GM19324 (cell line): ENCODE data around the gene SYNGR1.
"Not testable (repeated sequence)": the region's sequence is repeated elsewhere in the genome, so short reads cannot be mapped to it uniquely, and the experiment has no call there.

Experiments used
- ATAC-seq: cut with Tn5 transposase; IDR thresholded peaks from one replicate; pipeline ENCODE4 v1.9.1; 2021; ENCODE audit warnings: mild to moderate bottlenecking, moderate library complexity; ENCODE audit not compliant: unreplicated experiment, low FRiP score

The SYNGR1 gene

DNA sequence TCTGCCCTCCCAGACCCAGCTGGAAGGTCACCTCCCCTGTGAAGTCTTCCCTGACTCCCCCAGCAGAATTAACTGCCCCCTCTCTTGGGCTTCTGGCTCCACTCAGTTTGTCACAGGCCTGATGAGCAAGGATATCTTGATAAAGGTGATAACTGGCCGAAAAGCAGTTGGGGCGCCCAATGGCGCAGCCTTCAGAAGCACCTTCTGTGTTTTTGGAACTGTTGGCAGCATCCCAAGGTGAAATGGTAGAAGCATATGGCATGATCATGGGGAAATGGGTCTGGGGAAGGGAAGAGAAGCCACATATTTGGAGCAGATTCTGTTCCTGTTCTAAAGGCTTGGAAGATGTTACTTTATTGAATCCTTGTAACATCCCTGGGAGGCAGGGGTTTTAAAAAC, 47.0 kb downstream of the SYNGR1 start:
- ATAC-seq: no peak

DNA sequence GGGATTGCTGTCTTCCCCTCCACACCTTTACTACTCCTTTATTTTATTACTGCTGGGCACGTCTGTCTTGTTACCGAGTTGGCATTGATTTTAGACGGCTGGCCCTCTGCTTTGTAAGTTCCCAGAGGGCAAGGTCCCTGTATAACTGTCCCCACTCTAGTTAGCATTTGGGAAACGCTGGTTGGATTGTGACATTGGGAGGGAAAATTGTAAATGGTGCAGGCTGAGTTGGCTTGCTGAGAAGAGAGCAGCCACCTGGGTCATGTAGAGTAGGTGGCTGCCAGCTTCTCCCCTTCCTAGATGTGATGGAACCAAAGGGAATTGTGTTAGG, 51.5 kb downstream of the SYNGR1 start:
- no peak for ATAC-seq

DNA sequence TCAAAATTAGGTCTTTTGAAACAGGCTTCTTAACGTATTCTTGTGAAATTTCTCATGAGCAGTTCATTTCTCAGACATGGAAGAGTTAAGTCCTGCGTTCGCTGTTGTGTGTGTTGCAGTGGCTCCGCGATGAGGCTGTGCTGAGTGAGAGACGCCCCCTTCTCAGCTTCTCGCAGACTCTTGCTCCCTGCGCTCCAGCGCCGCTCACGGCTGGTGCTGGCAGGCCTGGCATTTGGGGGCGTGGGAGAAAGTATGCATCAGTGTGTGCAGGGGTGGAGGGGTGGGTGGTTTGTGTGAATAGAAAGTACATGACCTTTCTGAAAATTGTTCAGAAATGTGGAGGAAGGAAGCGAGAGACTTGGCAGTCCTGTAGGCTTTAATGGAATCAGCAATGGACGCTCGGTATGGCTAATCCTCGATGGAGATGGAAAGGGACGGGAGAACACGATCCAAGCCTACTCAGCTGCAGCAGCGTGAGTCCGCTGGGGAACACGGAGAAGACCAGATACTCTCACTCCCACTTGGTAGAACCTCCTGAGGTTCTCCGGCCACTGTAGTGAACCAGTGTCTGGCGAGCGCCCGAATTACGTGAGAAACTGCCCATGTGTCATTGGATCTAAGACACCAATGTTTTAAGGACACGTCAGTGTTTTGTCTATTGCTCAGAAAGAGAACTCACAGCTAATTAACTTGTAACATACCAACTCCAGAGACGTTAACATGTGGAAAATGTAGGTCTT, 55.7 kb downstream of the SYNGR1 start:
- ATAC-seq: no peak

DNA sequence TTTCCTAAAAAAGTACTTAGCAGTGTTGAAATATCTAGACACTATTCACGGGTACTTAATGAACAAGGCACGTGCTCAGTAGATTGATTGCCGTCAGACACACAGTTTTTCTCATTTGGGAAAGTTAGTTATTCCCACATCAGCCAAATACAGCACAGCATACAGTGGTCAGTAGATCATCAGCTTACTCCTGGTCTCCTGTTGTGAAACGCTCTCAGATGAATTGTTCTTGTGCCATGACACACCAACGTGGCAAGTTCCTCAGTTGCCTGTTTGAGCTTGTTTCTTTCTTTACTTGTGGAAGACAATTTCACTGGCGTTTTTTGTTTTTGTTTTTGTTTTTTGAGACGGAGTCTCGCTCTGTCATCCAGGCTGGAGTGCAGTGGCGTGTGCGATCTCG, 58.4 kb downstream of the SYNGR1 start:
- ATAC-seq: no peak

DNA sequence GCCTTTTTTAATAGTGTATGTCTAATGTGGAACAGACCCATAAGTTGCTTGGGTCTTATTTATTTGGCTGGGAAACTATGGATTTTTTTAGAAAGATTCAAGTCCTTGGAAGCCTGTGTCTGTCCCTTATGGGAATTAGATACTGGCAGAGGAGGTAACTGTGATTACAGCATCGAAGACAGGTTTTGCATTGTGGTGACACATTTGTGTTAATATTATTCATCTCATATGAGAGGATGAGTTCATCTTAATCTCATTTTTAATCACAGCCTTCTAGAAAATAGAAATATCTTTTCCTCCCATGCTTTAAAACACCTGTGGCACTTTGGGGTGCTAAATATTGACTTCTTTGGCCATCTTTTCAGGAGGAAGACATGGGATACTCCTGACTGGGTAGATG, 59.0 kb downstream of the SYNGR1 start:
- no peak for ATAC-seq

DNA sequence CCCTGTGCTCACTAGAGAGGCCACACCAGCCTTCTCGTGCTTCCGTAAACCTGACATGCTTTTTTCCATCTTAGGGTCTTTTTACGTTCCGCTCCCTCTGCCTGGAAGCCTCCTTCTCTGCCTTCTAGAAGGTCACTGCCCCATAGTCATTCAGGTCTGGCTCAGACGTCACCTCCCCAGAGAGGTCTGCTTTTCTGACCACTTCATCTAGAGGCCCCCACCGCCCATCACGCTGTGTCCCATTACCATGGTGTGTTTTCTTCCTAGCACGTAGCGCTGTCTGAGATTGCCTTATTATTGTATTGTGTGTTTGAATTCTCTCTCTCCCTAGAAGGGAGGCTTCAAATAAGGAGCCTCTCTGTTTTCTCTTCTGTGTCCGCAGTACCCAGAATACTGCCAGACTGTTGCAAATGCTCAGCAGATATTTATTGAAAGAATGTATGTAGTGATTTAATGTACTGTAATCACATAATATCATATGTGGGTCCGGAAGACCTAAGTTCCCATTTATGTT, 59.8 kb downstream of the SYNGR1 start:
- no peak for ATAC-seq

DNA sequence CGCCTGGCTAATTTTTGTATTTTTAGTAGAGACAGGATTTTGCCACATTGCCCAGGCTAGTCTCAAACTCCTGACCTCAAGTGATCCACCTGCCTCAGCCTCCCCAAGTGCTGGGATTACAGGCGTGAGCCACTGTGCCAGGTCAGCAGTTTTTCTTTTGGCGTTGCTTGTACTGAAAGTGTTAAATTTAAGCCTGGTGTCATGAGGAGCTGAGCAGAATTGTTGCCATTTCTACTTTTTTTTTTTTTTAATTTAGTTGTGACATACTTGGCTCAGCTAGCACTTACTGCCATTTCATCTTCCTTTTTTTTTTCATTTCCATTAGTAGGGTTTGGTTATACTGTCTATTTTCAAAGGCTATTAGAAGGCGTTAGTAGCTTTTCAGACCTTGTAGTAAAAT, 60.5 kb downstream of the SYNGR1 start:
- ATAC-seq: no peak

DNA sequence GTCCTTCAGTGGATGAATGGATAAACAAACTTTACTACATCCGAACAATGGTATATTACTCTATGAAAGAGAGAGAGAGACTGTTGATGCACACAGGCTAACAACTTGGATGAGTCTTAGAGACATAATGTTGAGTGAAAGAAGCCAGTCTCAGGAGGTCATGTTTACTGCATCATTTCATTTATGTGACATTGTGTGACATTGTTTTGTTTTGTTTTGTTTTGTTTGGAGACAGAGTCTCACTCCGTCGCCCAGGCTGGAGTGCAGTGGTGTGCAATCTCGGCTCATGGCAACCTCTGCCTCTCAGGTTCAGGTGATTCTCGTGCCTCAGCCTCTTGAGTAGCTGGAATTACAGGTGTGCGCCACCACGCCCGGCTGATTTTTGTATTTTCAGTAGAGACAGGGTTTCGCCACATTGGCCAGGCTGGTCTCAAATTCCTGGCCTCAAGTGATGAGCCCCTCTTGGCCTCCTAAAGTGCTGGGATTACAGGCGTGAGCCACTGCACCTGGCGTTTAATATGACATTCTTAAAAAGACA, 62.1 kb downstream of the SYNGR1 start:
- ATAC-seq: not testable (repeated sequence)

DNA sequence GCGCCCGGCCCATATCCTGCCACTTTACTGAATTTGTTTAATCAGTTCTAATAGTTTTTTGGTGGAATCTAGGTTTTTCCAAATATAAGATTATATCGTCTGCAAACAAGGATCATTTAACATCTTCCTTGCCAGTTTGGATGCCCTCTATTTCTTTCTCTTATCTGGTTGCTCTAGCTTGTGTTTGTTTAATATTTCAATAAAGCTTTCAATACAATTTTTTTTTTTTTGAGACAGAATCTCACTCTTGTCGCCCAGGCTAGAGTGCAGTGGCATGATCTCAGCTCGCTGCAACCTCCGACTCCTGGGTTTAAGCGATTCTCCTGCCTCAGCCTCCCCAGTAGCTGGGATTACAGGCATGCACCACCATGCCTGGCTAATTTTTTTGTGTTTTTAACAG, 63.4 kb downstream of the SYNGR1 start:
- not testable (repeated sequence) for ATAC-seq

DNA sequence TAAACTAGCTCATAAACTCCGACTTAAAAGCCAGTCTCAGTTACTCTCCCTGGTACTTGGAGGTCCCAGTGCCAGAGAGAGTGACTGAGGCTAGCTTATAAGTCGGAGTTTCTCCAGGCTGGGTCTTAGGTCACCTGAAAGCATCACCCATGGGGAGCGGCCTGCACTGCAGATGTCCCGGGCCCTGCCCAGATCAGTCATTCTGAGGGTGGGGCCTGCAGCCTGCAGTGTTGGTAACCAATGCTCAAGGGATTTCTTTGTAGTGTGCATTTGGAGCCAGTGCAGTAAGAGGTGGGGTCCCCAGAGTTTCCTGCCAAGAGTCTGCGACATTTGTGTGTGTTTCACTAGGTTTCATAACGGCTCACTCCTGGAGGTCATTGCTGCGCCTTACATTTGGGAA, 64.6 kb downstream of the SYNGR1 start:
- no peak for ATAC-seq

DNA sequence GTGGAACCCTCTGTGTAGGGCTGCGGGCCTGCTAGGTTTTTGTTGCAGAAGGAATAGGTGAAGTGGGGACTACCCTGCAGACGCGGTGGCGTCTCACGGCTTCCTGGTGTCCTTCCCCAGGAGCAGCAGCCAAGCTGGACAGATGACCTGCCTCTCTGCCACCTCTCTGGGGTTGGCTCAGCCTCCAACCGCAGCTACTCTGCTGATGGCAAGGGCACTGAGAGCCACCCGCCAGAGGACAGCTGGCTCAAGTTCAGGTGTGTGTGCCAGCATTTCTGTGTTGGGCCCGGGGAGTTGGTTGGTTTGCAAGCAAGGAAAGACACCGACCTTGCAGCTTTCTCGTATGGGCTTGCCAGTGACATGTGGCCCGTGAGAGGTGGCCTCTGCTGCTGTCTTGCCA, 65.1 kb downstream of the SYNGR1 start:
- no peak for ATAC-seq

DNA sequence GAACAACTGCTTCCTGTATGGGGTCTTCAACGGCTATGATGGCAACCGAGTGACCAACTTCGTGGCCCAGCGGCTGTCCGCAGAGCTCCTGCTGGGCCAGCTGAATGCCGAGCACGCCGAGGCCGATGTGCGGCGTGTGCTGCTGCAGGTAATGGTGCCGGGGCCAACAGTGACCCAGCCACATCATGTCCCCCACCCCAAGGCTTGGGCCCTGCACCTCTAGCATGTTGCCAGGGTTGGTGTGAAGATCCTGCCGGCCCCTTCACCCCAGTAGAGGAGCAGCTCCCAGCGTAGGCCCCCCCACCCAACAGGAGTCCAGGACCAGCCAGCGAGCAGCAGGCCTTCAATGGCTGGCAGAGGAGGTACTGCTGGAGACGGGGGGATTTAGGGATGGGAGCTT, 65.7 kb downstream of the SYNGR1 start:
- ATAC-seq: no peak

DNA sequence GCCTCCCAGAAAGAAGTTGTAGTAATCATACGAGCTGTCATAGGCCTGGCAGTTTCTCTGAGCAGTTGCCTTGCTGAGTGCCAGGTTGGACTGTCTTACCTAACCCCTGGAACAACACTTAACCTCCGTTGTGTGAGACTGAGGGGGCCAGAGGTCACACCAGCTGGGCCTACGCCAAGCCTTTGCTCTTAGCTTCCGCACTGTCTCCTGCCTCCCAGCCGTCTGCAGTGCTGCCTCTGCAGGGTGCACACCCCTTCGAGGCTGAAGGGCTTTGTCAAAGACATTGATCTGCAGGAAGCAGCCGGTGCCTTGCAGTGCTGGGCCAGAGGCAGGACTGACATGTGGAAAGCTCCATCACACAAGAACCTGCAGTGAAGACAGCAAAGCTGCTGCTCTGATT, 66.5 kb downstream of the SYNGR1 start:
- no peak for ATAC-seq

DNA sequence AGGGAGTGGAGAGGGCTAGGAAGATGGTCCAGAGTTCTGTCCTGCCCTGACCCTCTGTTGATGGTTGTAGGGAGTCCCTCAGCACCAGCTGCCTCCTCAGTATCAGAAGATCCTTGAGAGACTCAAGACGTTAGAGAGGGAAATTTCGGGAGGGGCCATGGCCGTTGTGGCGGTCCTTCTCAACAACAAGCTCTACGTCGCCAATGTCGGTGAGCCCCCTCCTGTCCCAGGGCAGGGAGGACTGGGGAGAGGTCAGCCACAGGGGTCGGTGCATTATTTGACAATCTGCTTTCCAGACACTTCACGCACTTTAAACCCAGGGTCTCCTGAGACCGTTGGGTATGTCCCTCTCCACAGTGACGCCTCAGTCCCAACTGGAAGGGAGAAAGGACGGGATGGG, 67.8 kb downstream of the SYNGR1 start:
- ATAC-seq: no peak

DNA sequence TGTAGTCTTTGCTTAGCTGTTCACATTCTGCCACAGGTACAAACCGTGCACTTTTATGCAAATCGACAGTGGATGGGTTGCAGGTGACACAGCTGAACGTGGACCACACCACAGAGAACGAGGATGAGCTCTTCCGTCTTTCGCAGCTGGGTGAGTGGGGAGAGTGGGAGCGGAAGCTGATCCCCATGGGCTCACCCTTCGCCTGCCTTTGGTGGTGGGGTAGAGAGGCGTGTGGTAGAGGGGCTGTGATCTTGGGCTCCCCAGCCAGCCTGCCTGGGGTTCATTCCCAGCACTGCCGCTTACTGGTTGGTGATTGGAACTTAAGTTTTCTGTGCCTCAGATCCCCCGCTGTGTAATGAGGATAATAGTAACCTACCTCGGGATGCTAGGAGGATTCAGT, 68.9 kb downstream of the SYNGR1 start:
- no peak for ATAC-seq

DNA sequence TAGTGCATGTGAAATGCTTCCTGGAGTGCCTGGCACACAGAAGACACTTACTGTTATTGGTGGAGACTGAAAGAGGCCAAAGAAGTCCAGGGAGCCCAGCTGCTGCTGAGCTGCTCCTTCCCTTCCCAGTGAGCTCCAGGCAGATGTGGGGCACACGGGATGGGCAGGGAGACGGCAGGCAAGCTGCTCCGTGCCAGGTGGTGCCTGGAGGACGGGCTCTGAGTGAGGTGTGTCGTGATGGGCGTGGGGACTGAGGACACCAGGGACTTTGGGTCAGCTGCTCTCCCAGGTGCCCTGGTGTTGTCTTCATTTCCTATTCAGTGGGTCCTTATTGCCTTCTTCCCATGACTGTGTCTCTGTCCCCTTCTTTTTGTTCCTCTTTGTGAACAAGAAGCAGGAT, 69.3 kb downstream of the SYNGR1 start:
- ATAC-seq: no peak

DNA sequence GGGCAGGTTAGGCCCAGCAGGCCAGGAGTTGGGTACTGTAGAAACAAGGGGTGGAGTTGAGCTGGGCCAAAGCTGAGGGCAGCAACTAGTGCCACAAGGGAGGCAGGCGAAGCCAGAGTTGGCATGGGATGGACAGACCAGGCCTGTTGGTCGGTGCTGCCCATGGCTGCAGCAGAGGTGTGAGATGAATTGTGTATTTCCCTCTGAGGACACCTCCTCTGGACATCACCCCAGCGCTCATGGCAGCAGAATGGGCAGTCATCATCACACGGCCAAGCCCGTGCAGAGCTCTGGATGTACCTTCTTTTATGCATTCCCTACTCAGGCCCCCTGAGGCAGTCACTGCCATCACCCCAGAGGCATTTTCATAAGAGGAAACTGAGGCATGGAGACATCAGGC, 70.1 kb downstream of the SYNGR1 start:
- no peak for ATAC-seq

DNA sequence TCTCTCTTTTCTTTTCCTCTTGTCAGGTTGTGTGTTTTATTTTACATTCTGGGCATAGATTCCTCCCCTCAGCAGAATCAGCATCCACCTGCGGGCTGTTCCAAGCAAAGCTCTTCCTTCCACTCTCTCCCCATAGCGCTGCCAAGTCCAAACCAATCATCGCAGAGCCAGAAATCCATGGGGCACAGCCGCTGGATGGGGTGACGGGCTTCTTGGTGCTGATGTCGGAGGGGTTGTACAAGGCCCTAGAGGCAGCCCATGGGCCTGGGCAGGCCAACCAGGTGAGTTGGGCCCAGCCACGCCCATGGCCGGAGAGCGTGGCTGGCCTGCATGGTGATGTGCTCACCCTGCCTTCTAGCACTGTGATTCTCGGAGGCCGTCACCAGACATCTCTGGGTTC, 71.9 kb downstream of the SYNGR1 start:
- no peak for ATAC-seq

DNA sequence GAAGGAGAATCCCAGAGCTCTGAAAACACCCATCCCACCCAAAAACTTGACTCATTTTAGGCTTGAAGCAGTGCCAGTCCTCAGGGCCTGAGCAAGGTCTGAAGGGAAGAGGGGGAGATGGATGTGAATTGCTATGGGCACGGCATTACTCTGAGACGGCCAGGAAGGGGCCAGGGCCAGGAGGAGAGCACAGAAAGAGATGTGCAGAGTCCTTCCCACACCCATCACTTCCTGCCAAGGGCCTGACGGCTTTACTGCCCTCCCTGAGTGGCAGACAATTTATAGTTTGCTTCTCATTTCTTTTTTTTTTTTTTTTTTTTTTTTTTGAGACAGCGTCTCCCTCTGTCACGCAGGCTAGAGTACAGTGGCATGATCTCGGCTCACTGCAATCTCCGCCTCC, 72.3 kb downstream of the SYNGR1 start:
- no peak for ATAC-seq

DNA sequence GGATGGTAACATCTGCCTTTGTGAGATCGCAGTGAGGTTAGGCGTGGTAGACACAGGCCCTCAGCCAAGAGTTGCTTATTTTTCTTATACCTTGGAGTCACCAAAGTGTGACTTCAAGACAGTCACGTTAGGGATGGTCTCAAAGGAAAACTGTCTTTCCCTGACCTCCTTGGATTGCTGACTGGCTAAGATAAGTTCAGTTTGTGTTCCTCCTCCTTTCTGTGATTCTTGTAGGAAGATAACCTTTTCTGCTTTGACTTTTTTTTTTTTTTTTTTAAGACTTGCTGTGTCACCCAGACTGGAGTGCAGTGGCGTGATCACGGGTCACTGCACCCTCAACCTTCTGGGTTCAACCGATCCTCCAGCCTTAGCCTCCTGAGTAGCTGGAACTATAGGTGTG, 72.9 kb downstream of the SYNGR1 start:
- no peak for ATAC-seq

DNA sequence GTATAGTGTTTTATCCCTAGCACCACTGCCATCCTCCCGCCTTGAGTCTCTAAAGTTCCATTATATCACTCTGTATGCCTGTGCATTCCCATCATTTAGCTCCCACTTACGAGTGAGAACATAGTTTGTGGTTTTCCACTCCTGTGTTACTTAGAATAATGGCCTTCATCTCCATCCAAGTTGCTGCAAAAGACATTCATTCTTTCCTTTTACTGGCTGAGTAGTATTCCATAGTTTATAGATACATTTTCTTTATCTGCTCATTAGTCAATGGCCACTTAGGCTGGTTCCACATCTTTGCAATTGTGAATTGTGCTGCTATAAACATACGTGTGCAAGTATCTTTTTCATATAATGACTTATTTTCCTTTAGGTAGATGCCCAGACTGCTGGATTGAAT, 74.2 kb downstream of the SYNGR1 start:
- ATAC-seq: no peak

DNA sequence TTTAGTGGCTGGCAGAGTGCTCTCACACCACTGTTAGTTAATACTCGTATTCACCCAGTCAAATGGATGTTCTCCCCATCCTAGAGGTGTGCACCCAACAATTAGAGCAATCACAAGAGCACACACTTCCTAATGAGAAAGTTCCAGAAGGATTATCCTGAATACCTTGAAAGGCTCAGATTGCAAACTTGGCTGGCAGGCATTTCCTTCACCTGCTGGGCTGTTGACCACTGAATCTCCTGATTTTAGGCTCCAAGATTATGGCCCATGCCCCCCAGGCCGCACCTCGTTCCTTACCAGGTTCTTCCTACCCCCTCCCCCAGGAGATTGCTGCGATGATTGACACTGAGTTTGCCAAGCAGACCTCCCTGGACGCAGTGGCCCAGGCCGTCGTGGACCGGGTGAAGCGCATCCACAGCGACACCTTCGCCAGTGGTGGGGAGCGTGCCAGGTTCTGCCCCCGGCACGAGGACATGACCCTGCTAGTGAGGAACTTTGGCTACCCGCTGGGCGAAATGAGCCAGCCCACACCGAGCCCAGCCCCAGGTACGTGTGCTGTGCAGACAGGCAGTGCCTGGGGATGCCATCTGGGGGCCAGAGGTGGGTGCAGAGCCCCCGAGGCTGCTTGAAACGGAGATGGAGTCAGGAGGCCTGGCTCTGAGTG, 76.7 kb downstream of the SYNGR1 start:
- ATAC-seq: no peak
